Hematopoietic multipotent progenitor cell (in vitro differentiated cells): ENCODE results near the gene PHAF1. TPM values are rescaled to one million over a fixed set of nuclear protein-coding genes. Genes with fewer than 3 reads are reported as not detected.
"Not testable (repeated sequence)": the region's sequence is repeated elsewhere in the genome, so short reads cannot be mapped to it uniquely, and the experiment has no call there.

Experiments
- DNase-seq, 3 donors: peaks; one replicate each; pipeline ENCODE4 v3.0.0-alpha.2; 2011 to 2015; ENCODE audit warnings: low read depth in 2 of 3, low spot score in 2 of 3
- total RNA-seq: library from RNA; depleted of rRNA; stranded (reverse); fragments of >200 nt; gene quantifications from one replicate; pipeline ENCODE4 v1.2.3, GENCODE V29; 2012

PHAF1 gene
- total RNA-seq, 1 donor, result 21.0 TPM

- DNase-seq, result peak in 2 of 3 donors; percentile 18 to 35
These were observed 5.7 kb upstream of the PHAF1 start for GRCh38 chr16:67104061-67104460.

- no peak for DNase-seq
These were observed 4.9 kb upstream of the PHAF1 start for GRCh38 chr16:67104845-67105244.

GRCh38 chr16:67105246-67105645 lies 4.5 kb upstream of the PHAF1 start:
- DNase-seq, result no peak

- DNase-seq, result no peak
These were observed 3.9 kb upstream of the PHAF1 start for GRCh38 chr16:67105881-67106280.

- DNase-seq, result no peak
These were observed 1.3 kb upstream of the PHAF1 start for GRCh38 chr16:67108489-67108888.

GRCh38 chr16:67108931-67109406 lies 772 bp upstream of the PHAF1 start:
- no peak for DNase-seq

GRCh38 chr16:67111951-67112444 lies 2.3 kb downstream of the PHAF1 start:
- DNase-seq, result no peak

GRCh38 chr16:67112591-67113399 lies 3.1 kb downstream of the PHAF1 start:
- no peak for DNase-seq

- DNase-seq, result no peak
These were observed 5.1 kb downstream of the PHAF1 start for GRCh38 chr16:67114793-67115192.

GRCh38 chr16:67115639-67116038 lies 5.9 kb downstream of the PHAF1 start:
- no peak for DNase-seq

- no peak for DNase-seq
These were observed 6.9 kb downstream of the PHAF1 start for GRCh38 chr16:67116388-67117311.

- DNase-seq, result no peak
These were observed 8.0 kb downstream of the PHAF1 start for GRCh38 chr16:67117716-67118115.

- no peak for DNase-seq
These were observed 10.3 kb downstream of the PHAF1 start for GRCh38 chr16:67120025-67120424.

GRCh38 chr16:67122799-67123198 lies 13.1 kb downstream of the PHAF1 start:
- not testable (repeated sequence) for DNase-seq

GRCh38 chr16:67128417-67128816 lies 18.7 kb downstream of the PHAF1 start:
- DNase-seq, result no peak

- DNase-seq, result no peak
These were observed 19.1 kb downstream of the PHAF1 start for GRCh38 chr16:67128887-67129286.

GRCh38 chr16:67129422-67129821 lies 19.7 kb downstream of the PHAF1 start:
- no peak for DNase-seq

GRCh38 chr16:67137605-67138004 lies 27.9 kb downstream of the PHAF1 start:
- no peak for DNase-seq

- DNase-seq, result no peak
These were observed 31.6 kb downstream of the PHAF1 start for GRCh38 chr16:67141391-67141790.

GRCh38 chr16:67142342-67142741 lies 32.6 kb downstream of the PHAF1 start:
- no peak for DNase-seq

- DNase-seq, result no peak
These were observed 35.2 kb downstream of the PHAF1 start for GRCh38 chr16:67144943-67145342.
